DLD1 (cell line): ENCODE results near the gene GNAO1.

Source experiments
- in situ Hi-C: cut with HindIII; loops from 2 replicates; pipeline ENCODE4 v1.10.0; 2017; ENCODE audit warnings: low sequenced_read_pairs

Gene GNAO1

GRCh38 chr16:56306690-56307533, 115.6 kb downstream of the GNAO1 start:
- in situ Hi-C loops: no loop called here

- in situ Hi-C loops: no loop called here
Observed at GRCh38 chr16:56307534-56307873, 116.2 kb downstream of the GNAO1 start.

DNA sequence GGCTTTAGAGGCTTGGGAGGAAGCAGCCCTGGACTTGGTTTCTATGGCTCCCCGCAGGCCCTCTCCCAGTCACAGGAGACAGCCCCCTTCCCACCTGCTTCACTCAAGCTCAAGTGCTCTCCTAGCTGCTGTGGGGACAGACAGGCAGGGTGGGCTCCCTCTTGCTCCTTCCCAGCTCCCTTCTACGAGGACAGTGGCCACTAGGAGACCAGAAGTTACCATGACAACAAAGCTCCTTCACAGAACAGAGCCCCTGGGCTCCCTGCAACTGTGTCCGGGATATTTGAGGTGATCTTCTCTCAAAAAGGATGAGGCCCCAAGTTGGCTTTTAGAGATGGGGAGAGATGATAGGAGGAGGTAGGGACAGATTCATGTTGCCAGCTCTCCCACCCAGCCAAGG, 117.7 kb downstream of the GNAO1 start:
- in situ Hi-C loops: no loop called here

GRCh38 chr16:56310690-56311089, 119.4 kb downstream of the GNAO1 start:
- in situ Hi-C loops: no loop called here

- in situ Hi-C loops: no loop called here
Observed at GRCh38 chr16:56311208-56312027, 120.1 kb downstream of the GNAO1 start.

DNA sequence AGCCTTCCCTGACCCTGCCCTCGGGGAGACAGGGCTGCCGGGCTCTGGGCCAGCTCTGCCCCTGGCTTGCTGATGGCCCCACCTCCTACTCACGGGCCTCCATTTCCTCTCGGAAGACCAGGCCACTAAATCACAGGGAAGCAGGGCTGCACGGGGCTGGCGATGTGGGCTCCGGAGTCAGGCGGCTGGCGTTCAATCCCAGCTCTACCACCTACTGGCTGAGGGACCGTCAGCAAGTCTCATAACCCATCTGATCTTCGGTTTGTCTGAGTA, 120.7 kb downstream of the GNAO1 start:
- in situ Hi-C loops: no loop called here

GRCh38 chr16:56312556-56312955, 121.3 kb downstream of the GNAO1 start:
- in situ Hi-C loops: no loop called here

- in situ Hi-C loops: no loop called here
Observed at GRCh38 chr16:56314244-56314850, 123.1 kb downstream of the GNAO1 start.

- in situ Hi-C loops: no loop called here
Observed at GRCh38 chr16:56315955-56316354, 124.7 kb downstream of the GNAO1 start.

DNA sequence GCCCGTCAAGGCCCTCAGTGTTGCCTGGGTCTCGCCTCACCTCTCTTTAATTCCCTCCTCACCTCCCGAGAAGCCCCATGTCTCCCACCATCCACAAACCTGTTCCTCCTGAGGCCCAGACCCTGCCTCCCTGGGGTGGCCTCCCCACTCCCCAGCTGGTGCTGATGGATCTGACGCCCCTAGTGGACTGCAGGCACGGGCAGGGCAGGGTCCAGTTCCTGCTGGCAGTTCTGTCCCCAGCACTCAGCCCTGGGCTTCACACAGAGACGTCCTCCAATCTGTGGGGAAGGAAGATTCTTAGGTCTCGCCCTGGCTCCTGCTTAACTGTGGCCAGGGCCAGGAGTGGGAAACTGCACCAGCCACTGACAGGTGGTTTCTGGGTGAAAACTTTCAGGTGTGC, 125.3 kb downstream of the GNAO1 start:
- in situ Hi-C loops: no loop called here

DNA sequence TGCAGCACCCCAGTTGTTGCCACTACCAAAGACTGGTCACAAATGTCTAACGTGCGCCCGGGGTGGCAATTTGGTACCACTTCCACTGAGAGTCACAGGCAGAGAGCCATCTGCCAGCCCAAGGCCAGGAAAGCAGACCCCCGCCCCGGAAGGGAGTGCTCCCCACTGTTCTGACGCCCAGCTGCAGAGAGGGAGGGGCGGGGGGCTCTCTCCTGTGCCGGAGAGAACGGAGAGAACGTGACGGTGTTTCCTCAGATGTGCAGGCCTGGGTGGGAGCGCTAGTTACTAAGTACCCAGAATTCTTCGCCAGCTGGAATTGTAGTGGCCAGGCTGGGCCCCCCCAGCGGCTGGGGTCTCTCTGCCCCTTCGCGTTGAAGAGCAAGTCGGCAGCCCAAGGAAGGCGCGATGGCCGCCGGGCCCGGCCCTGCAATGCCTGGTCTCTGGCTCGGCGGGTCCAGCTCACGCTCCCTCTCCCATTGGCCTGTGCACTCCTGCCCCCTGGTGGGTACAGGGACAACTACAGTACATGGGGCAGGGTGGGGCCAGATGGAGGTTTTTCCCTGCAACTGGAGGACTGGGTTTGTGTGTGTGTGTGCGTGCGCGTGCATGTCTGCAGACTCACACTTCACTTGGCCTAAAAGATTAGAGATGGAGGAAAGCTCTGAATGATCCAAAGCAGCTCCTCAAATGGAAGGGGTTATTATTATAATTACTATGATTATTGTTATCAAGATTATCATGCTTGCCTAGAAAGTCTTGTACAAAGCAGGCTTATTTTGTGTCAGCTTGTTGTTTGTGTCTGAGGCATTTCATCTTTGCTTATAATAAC, 126.9 kb downstream of the GNAO1 start:
- in situ Hi-C loops: no loop called here

- in situ Hi-C loops: no loop called here
Observed at GRCh38 chr16:56318827-56319140, 127.5 kb downstream of the GNAO1 start.

DNA sequence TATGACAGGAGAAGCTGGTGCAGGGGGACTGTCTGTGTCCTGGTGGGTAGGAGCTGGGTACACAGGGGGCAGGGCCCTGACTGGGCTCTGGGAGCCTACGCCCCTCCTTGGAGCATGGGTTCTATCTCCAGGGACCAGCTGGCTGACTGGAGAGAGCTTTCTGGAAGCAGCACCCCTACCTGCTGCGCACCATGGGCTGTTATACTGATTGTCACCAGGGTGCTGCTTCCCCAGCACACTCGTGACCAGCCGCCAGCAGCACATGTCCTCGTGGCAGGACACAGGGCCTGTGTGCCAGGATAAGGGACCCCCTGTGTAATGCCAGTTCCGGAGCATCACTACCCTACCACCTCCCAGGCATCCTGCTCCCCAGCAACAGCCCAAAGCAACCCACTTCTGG, 128.1 kb downstream of the GNAO1 start:
- in situ Hi-C loops: no loop called here

DNA sequence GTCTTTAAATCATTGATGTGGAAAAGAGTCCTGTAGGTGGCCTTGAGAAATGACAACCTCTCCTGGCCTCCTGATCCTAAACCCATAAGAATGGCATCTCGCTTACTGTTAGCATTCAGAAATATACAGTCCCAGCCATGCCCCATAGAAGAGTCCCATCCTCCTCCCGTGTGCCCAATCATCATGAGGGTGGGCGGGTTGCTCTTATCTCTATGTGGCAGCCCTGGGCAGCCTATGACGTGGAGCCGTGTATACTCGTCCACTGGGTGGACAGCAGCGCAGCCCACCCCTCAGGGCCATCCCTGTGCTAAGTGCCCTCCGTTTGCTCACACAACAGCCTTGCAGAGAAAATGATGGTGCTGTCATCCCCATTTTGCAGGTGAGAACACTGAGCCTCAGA, 128.8 kb downstream of the GNAO1 start:
- in situ Hi-C loops: no loop called here

DNA sequence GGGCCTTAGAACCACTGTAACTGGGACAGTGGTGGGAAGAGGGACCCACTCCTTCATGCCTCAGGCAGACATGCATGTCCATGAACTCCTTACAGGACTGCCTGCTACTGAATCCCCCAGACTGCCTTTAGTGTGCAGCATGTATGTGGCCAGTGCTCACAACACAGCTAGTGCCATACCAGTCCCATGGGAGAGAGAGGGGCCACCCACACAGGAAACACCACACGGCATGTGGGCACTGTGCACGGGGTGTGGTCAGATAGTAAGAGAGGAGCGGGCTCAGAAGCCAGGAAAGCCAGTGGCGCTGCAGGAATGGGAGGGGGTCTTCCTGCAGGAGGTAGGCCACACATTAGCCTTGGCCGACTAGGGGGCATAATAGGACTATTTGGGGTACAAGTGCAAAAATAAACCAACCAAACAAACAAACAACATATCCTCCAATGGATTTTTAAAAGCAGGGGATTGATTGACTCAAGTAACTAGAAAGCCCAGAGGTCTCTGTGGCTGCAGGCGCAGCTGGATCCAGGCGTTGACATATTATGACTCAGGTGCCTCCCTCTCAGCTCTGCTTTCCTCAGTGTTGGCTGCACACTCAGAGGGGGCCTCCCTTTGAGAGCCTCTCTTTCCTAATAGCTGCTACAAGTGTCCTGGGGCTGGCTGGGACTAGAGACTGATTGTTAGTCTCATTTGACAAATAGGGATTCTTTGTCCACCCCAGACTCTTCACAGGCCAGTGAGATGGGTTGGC, 129.7 kb downstream of the GNAO1 start:
- in situ Hi-C loops: no loop called here

- in situ Hi-C loops: no loop called here
Observed at GRCh38 chr16:56321571-56321970, 130.3 kb downstream of the GNAO1 start.

GRCh38 chr16:56324406-56324805, 133.1 kb downstream of the GNAO1 start:
- in situ Hi-C loops: no loop called here

DNA sequence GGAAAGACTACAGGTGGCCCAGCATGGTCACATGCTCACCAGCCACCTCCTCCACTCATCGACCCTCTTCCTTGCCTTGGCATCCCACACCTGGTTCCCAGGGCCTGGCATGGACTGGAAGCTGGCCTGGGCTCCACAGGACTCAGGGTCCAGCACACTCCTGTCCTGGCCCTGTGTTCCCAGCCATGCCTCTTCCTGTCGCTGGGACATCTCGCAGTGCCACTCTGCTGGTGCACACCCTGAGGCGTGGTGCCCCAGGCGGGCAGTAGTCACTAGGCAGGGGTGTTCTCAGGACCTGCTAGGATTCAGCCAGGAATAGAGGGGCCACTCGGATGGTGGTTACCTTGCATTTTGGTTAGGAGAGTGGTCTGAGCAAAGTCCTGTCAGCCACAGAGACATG, 134.7 kb downstream of the GNAO1 start:
- in situ Hi-C loops: no loop called here

DNA sequence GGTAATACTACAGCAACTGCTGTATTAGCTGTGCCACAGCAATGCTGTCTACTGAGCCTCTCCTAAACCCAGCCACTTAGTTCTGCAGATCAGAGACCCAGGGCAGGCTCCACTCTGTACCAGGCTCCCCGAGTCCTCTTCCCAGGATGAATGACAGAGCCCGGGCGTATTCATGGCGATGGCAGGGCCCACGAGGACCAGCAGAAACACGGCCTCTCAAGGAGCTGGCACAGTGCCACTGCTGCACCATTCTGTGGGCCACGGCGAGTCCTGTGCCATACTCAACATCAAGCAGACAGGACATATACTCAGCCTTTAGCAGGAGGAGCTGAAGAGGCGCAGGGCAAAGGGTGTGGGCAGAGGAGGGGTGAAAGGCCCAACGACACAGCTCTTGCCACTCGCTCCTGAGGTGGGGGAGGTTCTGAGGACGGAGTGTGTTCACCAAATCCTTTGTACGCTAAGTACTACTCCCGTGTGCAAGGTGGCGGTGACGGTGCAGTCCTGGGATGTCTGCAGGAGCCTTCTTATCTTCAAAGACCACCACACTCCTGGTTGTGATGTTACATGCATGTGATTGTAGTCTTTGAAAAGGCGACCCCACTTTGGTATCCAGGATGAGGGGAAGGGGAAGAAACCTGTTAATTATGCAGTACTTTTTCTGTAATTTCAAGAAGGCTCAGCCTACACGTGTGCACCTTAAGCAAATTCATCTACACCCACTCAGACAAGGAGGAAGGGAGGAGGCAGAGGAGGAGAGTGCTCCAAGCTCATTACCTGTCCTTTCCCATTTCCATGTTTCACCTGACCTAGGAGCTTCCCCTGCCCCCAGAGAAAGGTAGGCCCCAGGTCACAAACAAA, 136.0 kb downstream of the GNAO1 start:
- in situ Hi-C loops: no loop called here

DNA sequence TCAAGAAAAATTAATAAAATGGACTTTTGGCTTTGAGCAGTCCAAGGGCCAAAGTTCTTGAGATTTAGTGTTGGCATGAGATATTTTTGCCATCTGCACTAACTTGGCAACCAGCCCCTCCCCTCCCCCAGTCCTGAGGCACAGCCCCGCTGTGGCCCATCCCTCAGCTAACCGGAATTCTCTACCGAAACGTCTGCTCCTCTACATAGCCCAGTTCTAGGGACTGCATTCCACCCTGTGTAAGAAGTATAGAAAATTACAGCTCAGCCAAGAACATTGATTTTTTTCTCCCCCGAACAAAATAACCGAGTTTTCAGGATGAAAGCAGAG, 136.6 kb downstream of the GNAO1 start:
- in situ Hi-C loops: no loop called here
